Measurements from ENCODE around the gene CHD5. TPM values are rescaled to one million over a fixed set of nuclear protein-coding genes. Genes with fewer than 3 reads are reported as not detected.

The CHD5 gene
- total and polyA plus RNA-seq, 4 donors = 0.10 to 0.55 (median 0.31) TPM

- Histone ChIP-seq H3K9ac (ENCODE audit: insufficient read depth in 1 of 2, low read length in 2 of 2) (no peak overlapping the region), H3K4me1 (ENCODE audit: control insufficient read depth in 5 of 5, insufficient read depth in 5 of 5, low read length in 5 of 5) (peaks cover 0 to 15% (median 0%) of the 10 kb centered on the region in 5 donors), H3K9me3 (ENCODE audit: control insufficient read depth in 4 of 4, insufficient read depth in 3 of 4, low read length in 3 of 4) (no peaks in the 10 kb centered on the region), H3K27me3 (ENCODE audit: control insufficient read depth in 3 of 3, insufficient read depth in 3 of 3, low read length in 2 of 3) (peaks cover under 1 to 12% (median 9%) of the 10 kb centered on the region in 3 donors), H3K36me3 (ENCODE audit: control insufficient read depth in 4 of 4, insufficient read depth in 4 of 4, low read length in 4 of 4) (peaks cover 0 to 31% (median 13%) of the 10 kb centered on the region in 4 donors), H3K27ac (ENCODE audit: low read depth in 1 of 2, low read length in 1 of 2) (no peak overlapping the region), H3K4me3 (no peak overlapping the region)
- DNase-seq (no peak), ATAC-seq (ENCODE audit: insufficient read depth, low FRiP score) (no peak)
- 54 to 65% methylated on average over 3 of the region's 3 CpGs for WGBS, 2 donors
- TF ChIP-seq, protein P1, sequence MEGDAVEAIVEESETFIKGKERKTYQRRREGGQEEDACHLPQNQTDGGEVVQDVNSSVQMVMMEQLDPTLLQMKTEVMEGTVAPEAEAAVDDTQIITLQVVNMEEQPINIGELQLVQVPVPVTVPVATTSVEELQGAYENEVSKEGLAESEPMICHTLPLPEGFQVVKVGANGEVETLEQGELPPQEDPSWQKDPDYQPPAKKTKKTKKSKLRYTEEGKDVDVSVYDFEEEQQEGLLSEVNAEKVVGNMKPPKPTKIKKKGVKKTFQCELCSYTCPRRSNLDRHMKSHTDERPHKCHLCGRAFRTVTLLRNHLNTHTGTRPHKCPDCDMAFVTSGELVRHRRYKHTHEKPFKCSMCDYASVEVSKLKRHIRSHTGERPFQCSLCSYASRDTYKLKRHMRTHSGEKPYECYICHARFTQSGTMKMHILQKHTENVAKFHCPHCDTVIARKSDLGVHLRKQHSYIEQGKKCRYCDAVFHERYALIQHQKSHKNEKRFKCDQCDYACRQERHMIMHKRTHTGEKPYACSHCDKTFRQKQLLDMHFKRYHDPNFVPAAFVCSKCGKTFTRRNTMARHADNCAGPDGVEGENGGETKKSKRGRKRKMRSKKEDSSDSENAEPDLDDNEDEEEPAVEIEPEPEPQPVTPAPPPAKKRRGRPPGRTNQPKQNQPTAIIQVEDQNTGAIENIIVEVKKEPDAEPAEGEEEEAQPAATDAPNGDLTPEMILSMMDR (IDR thresholded peaks at IDR 0.05; ENCODE audit: control extremely low read depth, extremely low read depth) = no peak
These were observed 5.0 kb upstream of the CHD5 start for GRCh38 chr1:6185151-6185550.

DNA sequence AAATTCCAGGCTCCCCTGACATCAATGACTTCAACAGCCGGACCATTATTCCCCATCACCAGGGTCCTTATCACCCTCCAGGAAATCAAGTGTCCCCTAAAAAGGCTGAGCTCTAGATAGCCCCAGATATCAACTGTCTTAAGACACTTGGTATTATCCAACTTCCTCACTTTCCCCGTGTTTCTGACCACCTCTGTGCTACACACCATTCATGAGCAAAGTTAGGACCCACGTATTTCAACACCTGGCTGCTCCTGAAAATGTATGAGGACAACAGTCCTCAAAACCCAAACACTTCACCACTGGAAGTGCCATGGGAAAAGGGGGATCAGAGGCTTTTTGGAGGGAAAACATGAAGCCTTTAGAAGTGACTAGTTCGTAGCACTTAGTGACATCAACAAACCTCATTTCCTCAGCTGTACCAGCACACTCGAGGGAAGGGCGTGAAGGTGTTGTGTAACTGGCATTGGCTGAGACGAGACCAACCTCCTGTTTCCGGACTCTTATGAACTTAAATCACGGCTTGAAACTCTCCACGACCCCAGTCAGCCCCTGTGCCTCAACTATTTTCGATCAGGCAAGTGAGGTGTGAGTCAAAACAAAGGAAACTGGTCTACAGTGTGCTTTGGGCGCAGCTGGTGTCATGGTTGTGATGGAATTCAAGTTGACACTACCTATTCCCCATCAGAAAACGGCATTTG, 4.1 kb upstream of the CHD5 start:
- TF ChIP-seq, protein P1 (IDR thresholded peaks at IDR 0.05; ENCODE audit: control extremely low read depth, extremely low read depth) = no peak
- ATAC-seq (ENCODE audit: insufficient read depth, low FRiP score) (no peak), DNase-seq (no peak)
- Histone ChIP-seq H3K9me3 (ENCODE audit: control insufficient read depth in 4 of 4, insufficient read depth in 3 of 4, low read length in 3 of 4) (no peaks in the 10 kb centered on the region), H3K9ac (ENCODE audit: insufficient read depth in 1 of 2, low read length in 2 of 2) (no peak overlapping the region), H3K27ac (ENCODE audit: low read depth in 1 of 2, low read length in 1 of 2) (no peak overlapping the region), H3K36me3 (ENCODE audit: control insufficient read depth in 4 of 4, insufficient read depth in 4 of 4, low read length in 4 of 4) (peaks cover 0 to 28% (median 9%) of the 10 kb centered on the region in 4 donors), H3K27me3 (ENCODE audit: control insufficient read depth in 3 of 3, insufficient read depth in 3 of 3, low read length in 2 of 3) (peaks cover 6 to 12% (median 9%) of the 10 kb centered on the region in 3 donors), H3K4me3 (no peak overlapping the region), H3K4me1 (ENCODE audit: control insufficient read depth in 5 of 5, insufficient read depth in 5 of 5, low read length in 5 of 5) (peaks cover 0 to 15% (median 0%) of the 10 kb centered on the region in 5 donors)
- 57 to 70% methylated on average over 13 of the region's 13 CpGs for WGBS, 2 donors

- TF ChIP-seq, protein P1 (IDR thresholded peaks at IDR 0.05; ENCODE audit: control extremely low read depth, extremely low read depth) = no peak
- no peak for DNase-seq
- Histone ChIP-seq H3K4me3 (no peak overlapping the region), H3K9me3 (ENCODE audit: control insufficient read depth in 4 of 4, insufficient read depth in 3 of 4, low read length in 3 of 4) (no peaks in the 10 kb centered on the region), H3K27ac (ENCODE audit: low read depth in 1 of 2, low read length in 1 of 2) (no peak overlapping the region), H3K4me1 (ENCODE audit: control insufficient read depth in 5 of 5, insufficient read depth in 5 of 5, low read length in 5 of 5) (peaks cover 0 to 20% (median 4%) of the 10 kb centered on the region in 5 donors), H3K36me3 (ENCODE audit: control insufficient read depth in 4 of 4, insufficient read depth in 4 of 4, low read length in 4 of 4) (peaks cover 0 to 22% (median 8%) of the 10 kb centered on the region in 4 donors), H3K9ac (ENCODE audit: insufficient read depth in 1 of 2, low read length in 2 of 2) (no peak overlapping the region), H3K27me3 (ENCODE audit: control insufficient read depth in 3 of 3, insufficient read depth in 3 of 3, low read length in 2 of 3) (peaks cover 6 to 17% (median 15%) of the 10 kb centered on the region in 3 donors)
- 55 to 65% methylated on average over 6 of the region's 6 CpGs for WGBS, 2 donors
- ATAC-seq (ENCODE audit: insufficient read depth, low FRiP score) = no peak
These were observed 3.4 kb upstream of the CHD5 start for GRCh38 chr1:6183520-6183989.

Data from lung (tissue), 12 donors.